Measurements from ENCODE around the gene LSS.

Gene LSS

GRCh38 chr21:46185716-46186115, 42.9 kb downstream of the LSS start:
- TF ChIP-seq EP300 (IDR thresholded peaks at IDR 0.05; ENCODE audit: borderline replicate concordance) (no peak), FOXM1 (IDR thresholded peaks at IDR 0.05; ENCODE audit: borderline replicate concordance, low read depth) (no peak), ZBTB7A (IDR thresholded peaks at IDR 0.05; ENCODE audit: low read depth) (no peak), RAD21 (IDR thresholded peaks at IDR 0.05; ENCODE audit: low read depth) (no peak), TCF12 (IDR thresholded peaks at IDR 0.05; ENCODE audit: low read depth) (no peak), YY1 (IDR thresholded peaks at IDR 0.05; ENCODE audit: low read depth) (no peak), NFIC (IDR thresholded peaks at IDR 0.05) (no peak)
- TF ChIP-seq, protein P1, sequence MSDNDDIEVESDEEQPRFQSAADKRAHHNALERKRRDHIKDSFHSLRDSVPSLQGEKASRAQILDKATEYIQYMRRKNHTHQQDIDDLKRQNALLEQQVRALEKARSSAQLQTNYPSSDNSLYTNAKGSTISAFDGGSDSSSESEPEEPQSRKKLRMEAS (IDR thresholded peaks at IDR 0.05), result no peak

DNA sequence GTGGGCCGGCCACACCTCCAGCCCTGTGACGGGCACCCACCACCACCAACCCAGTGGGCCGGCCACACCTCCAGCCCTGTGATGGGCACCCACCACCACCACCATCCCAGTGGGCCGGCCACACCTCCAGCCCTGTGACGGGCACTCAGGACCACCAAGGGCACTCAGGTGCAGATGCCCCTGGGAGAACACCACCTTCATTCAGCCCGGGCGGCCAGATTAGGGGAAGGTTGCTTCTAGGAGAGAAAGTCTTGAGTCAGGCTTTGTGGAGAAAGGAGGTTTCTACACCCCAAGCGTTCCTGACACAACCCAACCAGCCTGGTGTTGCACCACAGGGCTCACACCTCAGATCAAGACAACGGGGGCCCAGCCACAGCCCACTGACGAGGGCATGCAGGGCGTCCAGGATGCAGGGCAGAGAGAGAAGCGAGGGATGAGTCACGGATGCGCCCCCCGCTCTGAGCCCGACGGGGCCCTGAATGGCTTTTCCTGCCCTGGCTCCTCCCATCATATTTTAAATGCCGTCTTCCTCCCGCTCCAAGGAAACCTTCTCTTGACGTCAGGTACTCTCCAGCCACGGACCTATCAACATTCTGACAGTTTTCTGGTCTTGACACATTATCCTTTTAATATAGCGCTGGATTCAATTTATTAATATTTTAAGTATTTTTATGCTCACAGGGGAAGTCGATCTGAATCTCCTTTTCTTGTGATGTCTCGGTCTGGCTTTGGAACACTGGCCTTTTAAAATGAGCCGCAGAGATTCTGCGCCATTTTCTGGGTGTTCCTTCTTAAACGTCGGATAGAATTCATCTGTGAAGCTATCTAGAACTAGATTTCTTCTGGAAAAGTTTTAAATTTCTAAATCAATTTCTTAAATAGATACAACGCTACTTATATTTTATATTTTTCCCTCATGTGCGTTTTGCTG, 43.7 kb downstream of the LSS start:
- TF ChIP-seq TAF1 (IDR thresholded peaks at IDR 0.05; ENCODE audit: low read depth) (peak; percentile 31; the same call in 1 of the 2 replicates), EP300 (IDR thresholded peaks at IDR 0.05; ENCODE audit: borderline replicate concordance) (no peak), CREB1 (IDR thresholded peaks at IDR 0.05; ENCODE audit: low read depth) (peak; percentile 58; the same call in 1 of the 2 replicates), CEBPB (IDR thresholded peaks at IDR 0.05) (no peak), TEAD4 (IDR thresholded peaks at IDR 0.05) (no peak), TCF12 (IDR thresholded peaks at IDR 0.05; ENCODE audit: low read depth) (no peak), YY1 (IDR thresholded peaks at IDR 0.05; ENCODE audit: low read depth) (no peak), REST (IDR thresholded peaks at IDR 0.05; ENCODE audit: low read depth) (no peak), FOXM1 (IDR thresholded peaks at IDR 0.05; ENCODE audit: borderline replicate concordance, low read depth) (no peak), NFIC (IDR thresholded peaks at IDR 0.05) (no peak)
- TF ChIP-seq, protein P1 (IDR thresholded peaks at IDR 0.05), result peak; percentile 48; the same call in 1 of the 2 replicates
- TF ChIP-seq, protein P2, sequence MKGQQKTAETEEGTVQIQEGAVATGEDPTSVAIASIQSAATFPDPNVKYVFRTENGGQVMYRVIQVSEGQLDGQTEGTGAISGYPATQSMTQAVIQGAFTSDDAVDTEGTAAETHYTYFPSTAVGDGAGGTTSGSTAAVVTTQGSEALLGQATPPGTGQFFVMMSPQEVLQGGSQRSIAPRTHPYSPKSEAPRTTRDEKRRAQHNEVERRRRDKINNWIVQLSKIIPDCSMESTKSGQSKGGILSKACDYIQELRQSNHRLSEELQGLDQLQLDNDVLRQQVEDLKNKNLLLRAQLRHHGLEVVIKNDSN (IDR thresholded peaks at IDR 0.05), result no peak

DNA sequence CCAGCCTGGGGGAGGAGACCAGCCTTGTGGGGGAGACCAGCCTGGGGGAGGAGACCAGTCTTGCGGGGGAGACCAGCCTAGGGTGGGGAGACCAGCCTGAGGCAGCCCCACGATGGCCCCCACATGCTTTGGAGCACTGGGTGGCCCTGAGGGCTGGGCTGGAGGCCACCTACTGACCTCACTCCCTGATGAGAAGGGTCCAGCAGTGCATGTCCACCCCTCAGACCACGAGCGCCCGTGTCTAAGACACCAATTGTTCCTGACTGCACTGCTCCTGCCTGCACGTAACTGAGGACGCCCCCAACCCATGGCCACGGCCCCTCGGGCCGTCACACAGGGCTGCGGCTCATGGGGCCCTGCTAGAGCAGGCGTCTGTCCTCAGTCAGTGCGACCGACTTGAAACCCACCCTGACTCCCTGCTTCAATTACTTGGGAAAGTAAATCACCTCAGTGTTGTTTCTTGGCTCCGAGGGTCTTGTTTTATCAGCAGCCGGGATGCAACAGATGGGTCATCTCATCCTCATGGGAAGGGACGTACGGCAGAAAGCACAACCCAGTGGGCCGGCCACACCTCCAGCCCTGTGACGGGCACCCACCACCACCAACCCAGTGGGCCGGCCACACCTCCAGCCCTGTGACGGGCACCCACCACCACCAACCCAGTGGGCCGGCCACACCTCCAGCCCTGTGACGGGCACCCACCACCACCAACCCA, 44.5 kb downstream of the LSS start, which contains the start of gene SPATC1L:
TSS of gene SPATC1L (minus strand) at position 550 of the 715 bp plus-strand sequence. CDS start 1,643 bp downstream, outside the sequence.
- TF ChIP-seq TAF1 (IDR thresholded peaks at IDR 0.05; ENCODE audit: low read depth) (no peak), FOXM1 (IDR thresholded peaks at IDR 0.05; ENCODE audit: borderline replicate concordance, low read depth) (no peak), CREB1 (IDR thresholded peaks at IDR 0.05; ENCODE audit: low read depth) (no peak), EGR1 (IDR thresholded peaks at IDR 0.05) (no peak), NFIC (IDR thresholded peaks at IDR 0.05) (no peak), TCF12 (IDR thresholded peaks at IDR 0.05; ENCODE audit: low read depth) (no peak), REST (IDR thresholded peaks at IDR 0.05; ENCODE audit: low read depth) (no peak), EP300 (IDR thresholded peaks at IDR 0.05; ENCODE audit: borderline replicate concordance) (no peak), CEBPB (IDR thresholded peaks at IDR 0.05) (no peak)
- TF ChIP-seq, protein P1 (IDR thresholded peaks at IDR 0.05), result no peak
- TF ChIP-seq, protein P2 (IDR thresholded peaks at IDR 0.05), result no peak

GRCh38 chr21:46182548-46183336, 45.8 kb downstream of the LSS start:
- TF ChIP-seq RAD21 (IDR thresholded peaks at IDR 0.05; ENCODE audit: low read depth), result no peak
- TF ChIP-seq ZBTB7A (IDR thresholded peaks at IDR 0.05; ENCODE audit: low read depth), result no peak
- TF ChIP-seq EGR1 (IDR thresholded peaks at IDR 0.05), result no peak
- TF ChIP-seq TAF1 (IDR thresholded peaks at IDR 0.05; ENCODE audit: low read depth), result no peak
- no peak for TF ChIP-seq FOXM1 (IDR thresholded peaks at IDR 0.05; ENCODE audit: borderline replicate concordance, low read depth)
- TF ChIP-seq TEAD4 (IDR thresholded peaks at IDR 0.05), result no peak
- no peak for TF ChIP-seq CEBPB (IDR thresholded peaks at IDR 0.05)
- TF ChIP-seq, protein P1 (IDR thresholded peaks at IDR 0.05), result no peak
- TF ChIP-seq NFIC (IDR thresholded peaks at IDR 0.05), result no peak
- TF ChIP-seq REST (IDR thresholded peaks at IDR 0.05; ENCODE audit: low read depth), result no peak
